ENCODE results near the gene SLC35E4. TPM values are rescaled to one million over a fixed set of nuclear protein-coding genes. Genes with fewer than 3 reads are reported as not detected.
A peak's percentile ranks its signal among the peaks of the same experiment; 100 is the strongest.

SLC35E4 gene
- total and polyA plus RNA-seq, 9 of the 15 experiments (the other 6 are each of a cell fraction or from before 2014, with no cell fraction given): 0.06 to 2.3 (median 0.86) TPM; not detected in 1

GRCh38 chr22:30694640-30695350, 59.2 kb downstream of the SLC35E4 start, which contains the start of gene OSBP2 (continued):
- TF ChIP-seq MYC (IDR thresholded peaks at IDR 0.05; ENCODE audit: low read depth, low read length) (no peak), MYC (CRISPR knock-in tag; IDR thresholded peaks at IDR 0.05; ENCODE audit: borderline replicate concordance, low read depth) (no peak), ZNF507 (tag; conservative IDR thresholded peaks at IDR 0.05) (no peak), RBFOX2 (IDR thresholded peaks at IDR 0.05; ENCODE audit: low read depth, low read length) (peak; percentile 30; the same call in 1 of the 2 replicates), POLR2G (IDR thresholded peaks at IDR 0.05; ENCODE audit: low read depth, low read length) (peak; percentile 57)

DNA sequence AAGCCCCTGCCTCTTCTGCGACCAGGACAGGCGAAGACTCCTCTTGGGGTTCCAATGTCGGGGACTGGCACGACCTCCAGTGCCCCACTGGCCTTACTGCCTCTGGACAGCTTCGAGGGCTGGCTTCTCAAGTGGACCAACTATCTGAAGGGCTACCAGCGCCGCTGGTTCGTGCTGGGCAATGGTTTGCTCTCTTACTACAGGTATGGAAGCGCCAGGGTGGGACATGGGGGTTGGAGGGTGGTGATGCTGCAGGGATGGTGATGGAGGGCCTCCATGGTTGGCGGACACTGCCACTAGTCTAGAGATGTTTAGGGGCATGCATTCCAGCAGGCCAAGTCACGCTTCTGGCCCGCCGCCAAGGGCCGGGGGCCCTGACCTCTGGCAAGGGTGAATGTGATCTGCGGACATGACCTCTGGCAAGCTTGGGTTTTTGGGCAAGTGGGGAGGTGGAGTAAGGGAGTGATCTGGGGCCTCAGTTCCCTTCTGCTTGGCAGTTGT, 59.8 kb downstream of the SLC35E4 start:
- BruUV-seq (replicated peaks): no TSS peak
- no peak for FAIRE-seq
- 78% methylated on average over 12 of the region's 15 CpGs for WGBS (ENCODE audit: insufficient coverage, low coverage, missing lambda C conversion rate)
- Histone ChIP-seq H4K20me1 (replicated peaks; ENCODE audit: control insufficient read depth, insufficient read depth, low read length) (no peaks in the 10 kb centered on the region), H3K9ac (ENCODE audit: insufficient read depth in 1 of 2, low read depth in 2 of 2, low read length in 2 of 2) (peak overlapping the region in 1 of 2 experiments; percentile 87; a peak in 2 of 4 replicates), H2AFZ (ENCODE audit: low read depth, low read length) (peak overlapping the region; percentile 79; the same call in 1 of the 2 replicates), H3K9me3 (replicated peaks; ENCODE audit: control insufficient read depth, insufficient read depth, low read depth, low read length) (no peaks in the 10 kb centered on the region), H3K27me3 (ENCODE audit: control insufficient read depth in 2 of 2, insufficient read depth in 2 of 2, low read length in 2 of 2) (no peaks in the 10 kb centered on the region), H3K79me2 (ENCODE audit: control insufficient read depth, insufficient read depth, low read length) (no peaks in the 10 kb centered on the region), H3K9me1 (ENCODE audit: control insufficient read depth, insufficient read depth, low read length) (no peaks in the 10 kb centered on the region), H3K4me3 (no peak overlapping the region), H3K4me1 (replicated peaks in 1 of 2; ENCODE audit: control insufficient read depth in 2 of 2, insufficient read depth in 2 of 2, low read length in 2 of 2) (peaks cover 8 to 24% of the 10 kb centered on the region in 2 experiments; a peak in 4 of 5 replicates), H3K36me3 (ENCODE audit: control insufficient read depth, insufficient read depth, low read length) (no peaks in the 10 kb centered on the region), H3K27ac (ENCODE audit: extremely low read depth, low read depth, low read length) (no peak overlapping the region), H3K4me2 (ENCODE audit: insufficient read depth, low read length) (peak overlapping the region; percentile 60; the same call in 1 of the 2 replicates)
- DNase-seq (ENCODE audit: extremely low read depth in 1 of 4, low spot score in 3 of 4): no peak
- TF ChIP-seq ZNF586 (CRISPR knock-in tag; conservative IDR thresholded peaks at IDR 0.05) (no peak), NFIC (IDR thresholded peaks at IDR 0.05) (peak; percentile 76)
- intact Hi-C loops (cut with micrococcal nuclease) (no loop called here), in situ Hi-C loops (cut with MboI) (no loop called here)
- POLR2A ChIA-PET: interaction anchor here (1.5 kb wide), 1 partner anchor 17 kb away, joined by 4 read pairs; no protein-coding TSS in a partner anchor
- no peak for ATAC-seq
- CTCF ChIA-PET (ENCODE audit: low intra/inter-chr PET ratio): no interaction called here
